Lower leg skin (tissue), 3 donors: ENCODE measurements around the gene ARRDC5.

Experiments used
- CTCF ChIP-seq, 3 donors: fragments of 450-650 bp; IDR thresholded peaks; one replicate each; pipeline ENCODE4 v1.5.1; 2016; ENCODE audit warnings: antibody characterized with exemption in 3 of 3, mild to moderate bottlenecking in 3 of 3, moderate library complexity in 2 of 3
- POLR2A ChIP-seq, 2 donors: fragments of 450-650 bp; IDR thresholded peaks; one replicate each; pipeline ENCODE4 v1.6.1; 2016 to 2017; ENCODE audit warnings: antibody characterized with exemption in 2 of 2, mild to moderate bottlenecking in 1 of 2, moderate library complexity in 1 of 2

GRCh38 chr19:4906963-4907362, 4.3 kb upstream of the ARRDC5 start:
- TF ChIP-seq POLR2A (IDR thresholded peaks at IDR 0.05) (no peak), CTCF (IDR thresholded peaks at IDR 0.05) (no peak)
